GM18517 (cell line): ENCODE data around the gene FCRLA.
"Not testable (repeated sequence)": the region's sequence is repeated elsewhere in the genome, so short reads cannot be mapped to it uniquely, and the experiment has no call there.

Experiments used
- ATAC-seq: cut with Tn5 transposase; IDR thresholded peaks from one replicate; pipeline ENCODE4 v1.9.1; 2021; ENCODE audit warnings: mild to moderate bottlenecking, moderate library complexity; ENCODE audit not compliant: unreplicated experiment

FCRLA gene, protein sequence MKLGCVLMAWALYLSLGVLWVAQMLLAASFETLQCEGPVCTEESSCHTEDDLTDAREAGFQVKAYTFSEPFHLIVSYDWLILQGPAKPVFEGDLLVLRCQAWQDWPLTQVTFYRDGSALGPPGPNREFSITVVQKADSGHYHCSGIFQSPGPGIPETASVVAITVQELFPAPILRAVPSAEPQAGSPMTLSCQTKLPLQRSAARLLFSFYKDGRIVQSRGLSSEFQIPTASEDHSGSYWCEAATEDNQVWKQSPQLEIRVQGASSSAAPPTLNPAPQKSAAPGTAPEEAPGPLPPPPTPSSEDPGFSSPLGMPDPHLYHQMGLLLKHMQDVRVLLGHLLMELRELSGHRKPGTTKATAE

DNA sequence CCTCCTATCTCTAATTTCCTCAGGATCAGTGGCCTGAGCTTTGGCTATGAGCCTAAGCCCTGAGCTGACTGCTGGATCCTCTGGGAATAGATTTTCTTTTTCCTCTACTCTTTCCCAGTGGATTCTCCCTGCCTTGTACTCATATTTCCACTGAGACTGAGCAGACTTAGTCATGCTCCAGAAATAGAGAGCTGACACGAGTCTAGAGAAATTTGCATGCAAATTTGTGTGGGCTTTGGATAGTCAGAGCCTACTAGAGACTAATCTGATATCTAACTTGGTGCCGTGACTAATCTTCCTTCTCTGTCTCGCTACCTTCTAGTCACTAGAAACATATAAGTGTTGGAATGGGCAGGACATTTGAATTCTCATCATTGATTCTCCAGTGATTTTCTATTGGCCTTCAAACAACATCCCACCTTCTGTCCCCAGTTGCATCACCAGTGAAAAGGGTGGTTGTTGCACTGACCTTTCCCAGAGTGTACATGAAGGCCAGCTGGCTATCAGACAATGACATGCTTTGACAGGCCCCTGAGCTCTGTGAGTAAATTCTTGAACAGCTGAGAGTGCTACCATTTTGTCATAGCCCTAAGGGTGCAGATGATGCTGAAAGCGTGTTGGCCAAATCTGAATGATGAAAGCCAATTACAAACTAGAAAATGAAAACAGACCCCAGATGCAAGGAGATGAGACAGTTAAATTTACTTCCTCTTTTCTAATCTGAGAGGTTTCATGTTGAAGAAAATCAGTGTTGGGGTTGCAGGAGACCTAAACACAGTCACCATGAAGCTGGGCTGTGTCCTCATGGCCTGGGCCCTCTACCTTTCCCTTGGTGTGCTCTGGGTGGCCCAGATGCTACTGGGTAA, at the start of gene FCRLA:
Gene FCRLA (plus strand): TSS at position 748 of the 866 bp plus-strand sequence. CDS start 36 bp downstream, at position 784.
- peak; percentile 72 for ATAC-seq

- ATAC-seq, result not testable (repeated sequence)
These were observed 48.5 kb upstream of the FCRLA start for GRCh38 chr1:161658524-161658923.

DNA sequence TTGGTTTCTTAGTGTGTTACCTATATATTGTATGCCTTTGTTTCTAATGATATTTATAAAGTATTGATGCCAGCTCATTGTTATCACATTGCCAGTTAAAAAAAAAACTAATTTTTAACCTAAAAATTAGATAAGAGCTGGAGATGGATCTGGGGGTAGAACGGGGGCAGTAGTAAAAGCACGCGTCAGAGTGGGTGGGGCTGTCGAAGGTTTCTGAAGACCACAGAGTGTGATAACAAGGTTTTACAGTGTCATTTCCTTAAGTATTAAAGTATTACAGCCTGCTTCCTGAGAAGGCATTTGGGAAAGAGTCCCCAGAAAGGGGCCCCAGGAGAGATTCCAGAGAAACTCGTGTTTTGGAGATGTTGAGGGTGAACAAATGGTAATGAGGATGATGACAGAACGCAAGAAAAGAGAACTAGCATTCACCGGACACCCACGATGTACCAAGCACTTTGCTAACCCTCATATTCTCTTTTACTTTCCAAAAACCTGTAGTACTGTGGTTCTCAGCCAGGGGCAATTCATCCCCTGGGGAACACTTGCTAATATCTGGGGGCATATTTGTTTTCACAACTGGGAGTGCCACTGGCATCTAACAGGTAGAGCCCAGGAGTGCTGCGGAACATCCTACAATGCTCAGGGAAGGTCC, 45.2 kb upstream of the FCRLA start:
- ATAC-seq, result peak; percentile 48

GRCh38 chr1:161662684-161663339, 44.2 kb upstream of the FCRLA start, which contains the start of gene FCGR2B:
FCGR2B (plus strand) TSS chr1:161663143; CDS start chr1:161663242, 99 bp downstream.
- peak; percentile 66 for ATAC-seq

DNA sequence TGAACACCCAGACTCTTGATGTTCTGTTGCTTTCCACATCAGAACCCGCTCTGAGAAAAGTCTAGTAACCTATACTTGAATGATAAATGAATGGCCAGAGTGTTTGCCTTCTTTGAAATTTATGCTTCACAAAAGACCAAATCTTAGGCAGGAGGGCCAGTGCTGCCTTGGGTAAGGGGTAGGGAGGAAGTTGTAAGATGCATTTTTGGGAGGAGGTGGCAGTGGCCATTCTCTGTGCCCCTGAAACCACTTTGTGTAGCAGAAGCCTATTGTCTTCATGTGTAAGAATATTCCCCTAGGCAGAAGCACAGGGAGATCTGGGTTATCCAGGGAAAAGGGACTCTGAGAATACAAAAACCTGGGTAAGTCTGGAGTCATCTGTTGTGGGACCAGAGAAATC, 43.5 kb upstream of the FCRLA start:
- peak; percentile 8 for ATAC-seq

DNA sequence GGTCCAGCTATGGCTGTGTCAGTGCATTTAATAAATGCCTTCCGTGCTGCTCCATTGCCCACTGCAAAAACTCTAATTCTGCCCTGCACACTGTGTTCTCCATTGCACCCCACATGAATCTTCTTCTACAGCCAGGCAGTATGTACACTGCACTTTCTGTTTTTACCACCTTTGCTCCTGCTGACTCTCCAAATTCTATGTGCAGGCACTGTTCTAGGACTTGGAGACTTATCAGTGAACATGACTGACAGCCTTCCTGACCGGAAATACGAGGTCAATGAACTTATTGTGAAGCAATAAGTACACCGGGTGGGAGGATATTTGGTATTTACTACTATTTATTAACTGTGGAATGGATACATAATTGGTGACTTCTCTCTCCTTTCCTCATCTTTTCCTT, 42.3 kb upstream of the FCRLA start:
- not testable (repeated sequence) for ATAC-seq

GRCh38 chr1:161671045-161672020, 35.7 kb upstream of the FCRLA start:
- not testable (repeated sequence) for ATAC-seq

DNA sequence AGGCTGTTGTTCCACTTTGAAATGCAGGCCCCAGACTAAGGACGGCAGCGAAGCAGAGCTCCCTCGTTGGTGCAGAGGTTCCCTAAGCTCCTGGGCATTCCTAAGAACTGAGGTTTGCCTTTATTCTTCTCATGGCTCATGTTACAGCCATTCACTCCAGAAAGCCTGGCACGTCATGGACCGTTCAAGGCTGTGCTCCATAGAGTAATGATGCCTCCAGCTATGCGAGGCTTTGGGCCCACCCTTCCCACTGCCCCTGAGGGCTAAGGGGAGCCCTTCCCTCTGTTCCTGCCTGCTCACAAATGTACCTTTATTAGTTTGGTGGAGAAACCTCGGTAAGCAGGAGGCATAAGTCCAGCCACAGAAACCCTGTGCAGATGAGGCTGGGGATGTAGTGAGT, 33.6 kb upstream of the FCRLA start:
- ATAC-seq, result not testable (repeated sequence)

DNA sequence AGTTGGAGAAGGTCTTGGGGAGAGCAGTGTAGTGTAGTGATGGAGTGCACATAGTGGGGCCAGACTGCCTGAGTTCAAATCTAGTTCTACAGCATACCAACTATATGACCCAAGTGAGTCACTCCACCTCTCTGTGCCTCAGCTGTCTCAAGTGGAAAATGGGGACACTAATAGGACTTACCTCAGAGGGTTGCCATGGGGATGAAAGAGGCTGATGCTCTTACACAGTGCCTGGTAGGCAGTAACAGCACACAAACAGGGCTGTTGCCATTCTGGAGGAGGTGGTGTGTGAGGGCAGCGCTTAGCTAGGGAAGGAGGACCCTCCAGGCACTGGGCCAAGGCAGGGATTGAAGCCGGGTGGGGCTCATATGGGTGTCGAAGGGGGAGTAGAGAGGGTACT, 32.6 kb upstream of the FCRLA start:
- ATAC-seq, result not testable (repeated sequence)

- ATAC-seq, result not testable (repeated sequence)
These were observed 32.1 kb upstream of the FCRLA start for GRCh38 chr1:161674908-161675307.

- ATAC-seq, result no peak
These were observed 30.6 kb upstream of the FCRLA start for GRCh38 chr1:161676441-161676840.

- no peak for ATAC-seq
These were observed 29.9 kb upstream of the FCRLA start for GRCh38 chr1:161676958-161677689.

GRCh38 chr1:161678500-161678899, 28.5 kb upstream of the FCRLA start:
- no peak for ATAC-seq

GRCh38 chr1:161681879-161682278, 25.1 kb upstream of the FCRLA start:
- ATAC-seq, result no peak

GRCh38 chr1:161688946-161689345, 18.1 kb upstream of the FCRLA start:
- no peak for ATAC-seq

DNA sequence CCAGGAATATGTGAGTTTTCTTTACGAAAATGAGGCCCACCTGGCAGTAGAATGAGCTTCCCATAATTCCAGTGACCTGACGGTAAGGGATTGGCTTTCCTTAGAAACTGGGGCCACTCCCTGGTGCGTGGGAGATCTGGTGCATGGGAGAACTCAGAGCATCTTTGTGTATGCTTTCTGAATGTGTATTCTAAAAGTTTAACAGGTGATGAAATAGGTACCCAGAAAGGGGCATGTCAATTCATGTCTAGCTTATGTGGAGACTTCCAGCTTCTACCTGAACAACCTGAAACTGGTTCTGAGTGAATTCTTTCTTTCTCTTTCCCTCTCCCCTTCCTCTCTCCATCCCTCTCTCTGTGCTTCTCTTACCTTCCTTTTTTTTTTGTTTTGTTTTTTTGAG, 15.2 kb upstream of the FCRLA start:
- ATAC-seq, result no peak

DNA sequence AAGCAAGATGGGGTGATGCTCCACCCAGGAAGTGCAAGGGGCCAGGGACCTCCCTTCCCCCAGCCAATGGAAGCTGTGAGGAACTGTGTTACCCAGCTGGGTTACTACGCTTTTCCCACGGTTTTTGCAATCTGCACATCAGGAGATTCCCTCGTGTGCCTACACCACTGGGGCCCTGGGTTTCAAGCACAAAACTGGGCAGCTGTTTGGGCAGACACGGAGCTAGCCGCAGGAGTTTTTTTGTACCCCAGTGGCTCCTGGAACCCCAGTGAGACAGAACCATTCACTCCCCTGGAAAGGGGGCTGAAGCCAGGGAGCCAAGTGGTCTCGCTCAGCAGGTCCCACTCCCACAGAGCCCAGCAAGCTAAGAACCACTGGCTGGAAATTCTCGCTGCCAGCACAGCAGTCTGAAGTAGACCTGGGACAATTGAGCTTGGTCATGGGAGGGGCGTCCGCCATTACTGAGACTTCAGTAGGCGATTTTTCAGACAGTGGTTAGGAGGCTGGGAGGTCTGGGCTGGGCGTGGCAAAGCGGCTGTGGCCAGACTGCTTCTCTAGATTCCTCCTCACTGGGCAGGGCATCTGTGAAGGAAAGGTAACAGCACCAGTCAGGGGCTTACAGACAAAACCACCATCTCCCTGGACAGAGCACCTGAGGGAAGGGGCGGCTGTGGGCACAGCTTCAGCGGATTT, 13.9 kb upstream of the FCRLA start:
- not testable (repeated sequence) for ATAC-seq

GRCh38 chr1:161698302-161698701, 8.7 kb upstream of the FCRLA start:
- ATAC-seq, result not testable (repeated sequence)
